GM12892 (cell line): ENCODE measurements around the gene SLC35E1.

Experiments used
- DNase-seq: peaks from one replicate; pipeline ENCODE4 v3.0.0; 2011; ENCODE audit not compliant: insufficient read length
- FAIRE-seq: peaks from 2 replicates; lab custom pipeline; 2011; peaks lifted over from hg19 to GRCh38; lab: Jason Lieb, UNC
- POLR2A ChIP-seq: IDR thresholded peaks from 2 replicates; pipeline ENCODE4 v1.6.1; 2011; ENCODE audit warnings: low read depth, low read length, control low read depth
- POLR2AphosphoS5 ChIP-seq: IDR thresholded peaks from 2 replicates; pipeline ENCODE4 v1.6.1; 2011; ENCODE audit warnings: low read depth, low read length, control low read depth
- TAF1 ChIP-seq: IDR thresholded peaks from 2 replicates; pipeline ENCODE4 v1.6.1; 2011; ENCODE audit warnings: low read depth, mild to moderate bottlenecking, control low read depth, low read length, borderline replicate concordance

Gene SLC35E1

DNA sequence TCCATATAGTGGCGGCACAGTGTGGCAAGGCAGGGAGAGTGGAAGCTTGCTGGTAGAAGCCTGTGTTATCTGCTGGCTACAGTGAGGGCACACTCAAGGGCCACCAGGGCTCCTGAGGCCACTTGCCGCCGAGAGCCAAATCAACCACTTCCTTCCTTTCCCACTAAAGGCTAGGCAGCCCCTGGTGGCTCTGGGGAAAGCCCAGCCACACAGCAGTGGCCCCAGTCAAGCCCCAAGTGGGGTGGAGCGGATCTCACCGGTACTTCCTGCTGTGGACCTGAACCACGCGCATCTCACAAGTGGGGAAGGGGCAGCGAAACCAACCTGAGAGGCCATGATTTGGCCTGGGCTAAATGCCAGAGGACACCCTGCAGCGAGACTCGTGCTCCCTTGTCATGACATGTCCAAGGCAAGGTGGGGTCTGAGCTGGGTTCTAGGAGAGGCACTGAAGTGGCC lies 21.9 kb upstream of the SLC35E1 start:
- TF ChIP-seq TAF1 (no peak), POLR2AphosphoS5 (no peak), POLR2A (no peak)
- peak; percentile 84 for FAIRE-seq
- DNase-seq = no peak

GRCh38 chr19:16593181-16593580 lies 21.0 kb upstream of the SLC35E1 start:
- FAIRE-seq (peak; percentile 38), DNase-seq (no peak)
- no peak for TF ChIP-seq POLR2A
- no peak for TF ChIP-seq TAF1
- no peak for TF ChIP-seq POLR2AphosphoS5

DNA sequence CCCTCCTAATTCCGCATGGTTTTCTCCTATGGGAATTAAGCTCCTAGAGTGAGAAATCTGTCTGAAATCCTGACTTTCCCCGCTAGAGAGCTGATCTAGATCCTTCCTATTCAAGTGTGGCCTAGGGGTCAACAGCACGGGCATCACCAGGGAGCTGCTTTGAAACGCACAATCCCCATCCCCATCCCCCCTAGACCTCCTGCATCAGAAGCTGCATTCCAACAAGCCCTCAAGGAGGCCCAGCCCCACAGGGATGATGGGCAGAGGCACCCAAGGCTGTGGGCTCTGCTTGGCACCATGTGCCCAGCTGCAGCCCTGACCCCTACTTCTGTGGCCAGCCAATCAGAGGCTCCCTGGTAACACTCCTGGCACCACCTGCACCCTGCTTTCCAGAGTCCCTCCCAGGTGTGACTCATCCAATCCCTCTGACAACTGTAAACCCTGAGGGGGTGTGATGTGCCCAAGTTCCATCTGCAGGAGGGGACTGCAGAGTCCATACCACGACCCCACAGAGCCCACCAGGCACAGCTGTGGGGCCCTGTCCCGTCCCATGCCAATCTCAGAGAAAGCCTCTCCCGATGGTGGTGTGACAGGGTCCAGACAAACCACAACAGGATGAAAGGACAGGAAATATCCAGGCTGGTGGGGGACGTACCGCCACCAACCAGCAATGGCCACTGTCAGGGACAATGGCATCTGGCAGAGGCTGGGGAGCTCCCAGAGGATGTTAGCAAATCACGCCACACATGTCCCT lies 19.8 kb upstream of the SLC35E1 start:
- FAIRE-seq = no peak
- no peak for DNase-seq
- TF ChIP-seq POLR2A (no peak), POLR2AphosphoS5 (no peak), TAF1 (no peak)

GRCh38 chr19:16590876-16591802 lies 18.9 kb upstream of the SLC35E1 start:
- FAIRE-seq = peak; percentile 14
- TF ChIP-seq POLR2A = no peak
- no peak for TF ChIP-seq POLR2AphosphoS5
- no peak for TF ChIP-seq TAF1
- no peak for DNase-seq

DNA sequence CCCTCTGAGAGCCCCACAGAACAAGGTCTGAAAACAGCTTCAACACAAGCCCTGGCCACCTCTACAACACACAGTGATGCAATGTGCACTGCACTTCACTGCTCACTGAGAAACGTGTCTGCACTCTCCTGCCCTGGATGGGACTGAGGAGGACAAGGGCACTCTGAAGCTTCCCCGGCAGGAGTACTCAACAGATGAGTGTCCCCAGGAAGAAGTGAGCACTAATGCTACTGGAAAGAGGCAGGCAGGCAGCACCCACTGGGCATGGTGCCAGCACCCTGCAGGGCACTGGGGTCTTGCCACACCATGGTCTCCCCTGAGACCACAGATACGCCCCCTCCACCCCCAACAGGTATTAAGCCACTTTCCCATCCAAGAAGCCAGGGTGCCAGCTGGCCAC lies 17.7 kb upstream of the SLC35E1 start:
- FAIRE-seq (peak; percentile 82), DNase-seq (no peak)
- no peak for TF ChIP-seq POLR2AphosphoS5
- no peak for TF ChIP-seq TAF1
- TF ChIP-seq POLR2A = no peak

GRCh38 chr19:16588824-16589577 lies 16.8 kb upstream of the SLC35E1 start:
- DNase-seq = no peak
- peak; percentile 79 for FAIRE-seq
- TF ChIP-seq POLR2AphosphoS5 (no peak), POLR2A (no peak), TAF1 (no peak)

- TF ChIP-seq TAF1 = peak; percentile 74
- peak; percentile 90 for TF ChIP-seq POLR2A
- TF ChIP-seq POLR2AphosphoS5 = peak; percentile 87
- peak; percentile 100 for FAIRE-seq
- DNase-seq = peak; percentile 70
Observed at GRCh38 chr19:16587833-16588823, 15.9 kb upstream of the SLC35E1 start.

DNA sequence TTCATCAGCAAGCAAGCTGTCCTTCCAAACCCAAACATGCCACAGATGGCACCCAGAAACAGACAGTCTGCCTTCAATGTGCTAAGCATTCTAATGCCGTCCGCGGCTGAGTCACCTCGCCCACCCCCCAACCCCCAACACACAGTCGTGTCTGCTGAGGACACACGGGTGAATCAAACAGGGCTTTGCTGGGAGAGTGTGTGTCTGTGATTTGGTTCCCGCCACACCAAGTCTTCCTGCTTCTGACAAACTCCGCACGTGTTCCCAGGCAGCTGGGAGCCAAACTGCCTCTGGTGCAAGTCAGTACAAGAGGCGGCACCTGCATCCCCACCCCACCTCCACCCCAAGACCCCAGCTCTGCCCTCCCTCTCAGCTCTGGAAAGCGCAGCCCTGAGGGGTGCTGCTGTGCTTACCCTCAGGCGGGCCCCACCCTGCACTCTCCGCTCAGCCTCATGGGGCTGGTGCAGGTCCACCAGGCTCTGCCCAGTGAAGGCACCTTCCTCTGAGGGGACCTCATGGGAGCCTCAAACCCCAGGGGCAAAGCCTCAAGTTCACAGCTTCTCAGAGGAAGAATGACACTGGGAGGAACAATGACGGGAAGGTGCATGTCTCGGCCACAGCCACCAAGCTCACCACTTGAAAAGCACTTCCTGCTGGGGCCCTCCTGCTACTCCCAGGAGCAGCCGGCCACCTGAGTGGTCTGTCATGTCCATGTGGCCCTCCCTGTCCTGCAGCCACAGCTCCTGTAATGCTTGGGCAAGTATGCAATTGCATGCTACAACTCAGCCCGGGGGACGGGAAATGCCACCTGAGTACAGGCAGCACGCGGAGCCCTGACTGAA lies 15.0 kb upstream of the SLC35E1 start:
- TF ChIP-seq POLR2A = peak; percentile 59
- peak; percentile 79; the same call in 1 of the 2 replicates for TF ChIP-seq POLR2AphosphoS5
- TF ChIP-seq TAF1 = 0 out of 2 replicates have a peak, but pooled peaks have one; percentile 6
- no peak for DNase-seq
- peak; percentile 46 for FAIRE-seq

GRCh38 chr19:16586477-16586871 lies 14.3 kb upstream of the SLC35E1 start:
- no peak for FAIRE-seq
- DNase-seq = no peak
- no peak for TF ChIP-seq POLR2AphosphoS5
- TF ChIP-seq POLR2A = no peak; the same call in 1 of the 2 replicates
- no peak for TF ChIP-seq TAF1
